K562 (cell line): ENCODE measurements around the gene PTTG1IP. TPM values are rescaled to one million over a fixed set of nuclear protein-coding genes. Genes with fewer than 3 reads are reported as not detected.

Experiments
- ARID1B ChIP-seq: fragments of 450-650 bp; IDR thresholded peaks from 2 replicates; pipeline ENCODE4 v1.6.1; 2016; ENCODE audit warnings: antibody characterized with exemption, mild to moderate bottlenecking, inconsistent platforms
- CHD1 ChIP-seq: fragments of 200-600 bp; sonication (generic); IDR thresholded peaks from one replicate; pipeline ENCODE4 v1.6.1; 2012; ENCODE audit warnings: mild to moderate bottlenecking, moderate library complexity, low read length, inconsistent platforms
- DIDO1 ChIP-seq: fragments of 450-650 bp; IDR thresholded peaks from 2 replicates; pipeline ENCODE4 v1.6.1; 2016; ENCODE audit warnings: low read depth, missing biosample characterization, missing genetic modification characterization
- FIP1L1 ChIP-seq: fragments of 200-400 bp; formaldehyde crosslinking; IDR thresholded peaks from 2 replicates; pipeline ENCODE4 v1.6.1; 2018; ENCODE audit warnings: mild to moderate bottlenecking, low read depth, low read length; ENCODE audit not compliant: poor library complexity, severe bottlenecking
- HLTF ChIP-seq: fragments of 450-650 bp; IDR thresholded peaks from 2 replicates; pipeline ENCODE4 v1.6.1; 2016
- NCOR1 ChIP-seq: fragments of 450-650 bp; IDR thresholded peaks from 2 replicates; pipeline ENCODE4 v1.6.1; 2016; ENCODE audit warnings: mild to moderate bottlenecking, moderate library complexity
- NELFE ChIP-seq: IDR thresholded peaks from 2 replicates; pipeline ENCODE4 v1.6.1; 2011; ENCODE audit warnings: mild to moderate bottlenecking; ENCODE audit not compliant: insufficient read depth, insufficient read length
- PHB2 ChIP-seq: fragments of 450-650 bp; IDR thresholded peaks from 2 replicates; pipeline ENCODE4 v1.6.1; 2017; ENCODE audit warnings: low read depth
- PHF21A ChIP-seq: fragments of 450-650 bp; IDR thresholded peaks from 2 replicates; pipeline ENCODE4 v1.6.1; 2017; ENCODE audit warnings: low read depth, borderline replicate concordance
- POLR2AphosphoS2 ChIP-seq: IDR thresholded peaks from 2 replicates; pipeline ENCODE4 v1.6.1; 2012; ENCODE audit warnings: low read length, improper control_type of control experiment
- RCOR1 ChIP-seq, 2 experiments: IDR thresholded peaks; 2 replicates each; pipeline ENCODE4 v1.6.1; 2012; ENCODE audit warnings: low read depth in 2 of 2, low read length in 2 of 2, borderline replicate concordance in 1 of 2, improper control_type of control experiment in 1 of 2
- SETDB1 ChIP-seq: IDR thresholded peaks from one replicate; pipeline ENCODE4 v1.6.1; 2012; ENCODE audit warnings: low read length, control low read depth, inconsistent platforms
- ZBTB5 ChIP-seq: fragments of 450-650 bp; IDR thresholded peaks from 2 replicates; pipeline ENCODE4 v1.6.1; 2017; ENCODE audit warnings: antibody characterized with exemption
- ZNF830 ChIP-seq: fragments of 250-450 bp; sonication (Bioruptor Pico); IDR thresholded peaks from 2 replicates; pipeline ENCODE4 v1.5.0; 2021; ENCODE audit warnings: mild to moderate bottlenecking
- polyA plus RNA-seq, 8 experiments: library from polyadenylated mRNA; depleted of rRNA in 4 of 8; stranded (reverse) in 5 of 8; unstranded in 3 of 8; fragments of >200 nt; fragmentation: Nextera tagmentation in 2 of 8; fragmentation: Illumina TruSeq in 1 of 8; extraction: Ambion mirVana in 2 of 8; extraction: Trizol in 1 of 8; gene quantifications; 2 replicates each; pipeline versions ENCODE4 v1.2.1 to v1.2.3, GENCODE V29; 2011 to 2014; ENCODE audit warnings: inconsistent platforms in 1 of 8, missing spikeins in 1 of 8
- total RNA-seq, 7 experiments: library from RNA; depleted of rRNA in 6 of 7; stranded (reverse); fragments of >200 nt in 6 of 7; fragmentation: Illumina TruSeq in 2 of 7; extraction: Trizol in 2 of 7; gene quantifications; 2 replicates each; pipeline versions ENCODE4 v1.2.1 to v1.2.3, GENCODE V29; 2011 to 2021; ENCODE audit warnings: low replicate concordance in 1 of 7
- TF ChIP-seq, protein P1 (sequence below): sonication (generic); formaldehyde crosslinking; IDR thresholded peaks from 2 replicates; pipeline ENCODE4 v1.8.1; 2023; ENCODE audit warnings: mild to moderate bottlenecking, missing genetic modification reagents, moderate library complexity
- TF ChIP-seq, protein P2 (sequence below): IDR thresholded peaks from 3 replicates; pipeline ENCODE4 v1.6.1; 2011; ENCODE audit warnings: borderline replicate concordance, mild to moderate bottlenecking; ENCODE audit not compliant: insufficient read length, insufficient read depth

Gene PTTG1IP
- total and polyA plus RNA-seq, 9 of the 15 experiments (the other 6 are each of a cell fraction or from before 2014, with no cell fraction given): 5.0 to 99.3 (median 82.4) TPM

GRCh38 chr21:44831227-44831860 is 42.1 kb downstream of the PTTG1IP start (continued):
- 0 out of 4 replicates have a peak, but pooled peaks of 1 of the 2 experiments have one; percentile 26 for TF ChIP-seq RCOR1 (IDR thresholded peaks at IDR 0.05; ENCODE audit: borderline replicate concordance in 1 of 2, low read depth in 2 of 2, low read length in 2 of 2)
- no peak for TF ChIP-seq HLTF
- no peak for TF ChIP-seq DIDO1 (tag)
- TF ChIP-seq, protein P1, sequence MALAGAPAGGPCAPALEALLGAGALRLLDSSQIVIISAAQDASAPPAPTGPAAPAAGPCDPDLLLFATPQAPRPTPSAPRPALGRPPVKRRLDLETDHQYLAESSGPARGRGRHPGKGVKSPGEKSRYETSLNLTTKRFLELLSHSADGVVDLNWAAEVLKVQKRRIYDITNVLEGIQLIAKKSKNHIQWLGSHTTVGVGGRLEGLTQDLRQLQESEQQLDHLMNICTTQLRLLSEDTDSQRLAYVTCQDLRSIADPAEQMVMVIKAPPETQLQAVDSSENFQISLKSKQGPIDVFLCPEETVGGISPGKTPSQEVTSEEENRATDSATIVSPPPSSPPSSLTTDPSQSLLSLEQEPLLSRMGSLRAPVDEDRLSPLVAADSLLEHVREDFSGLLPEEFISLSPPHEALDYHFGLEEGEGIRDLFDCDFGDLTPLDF (CRISPR knock-in tag): no peak
- 0 out of 2 replicates have a peak, but pooled peaks have one; percentile 10 for TF ChIP-seq NCOR1
- TF ChIP-seq PHF21A: no peak
- TF ChIP-seq CHD1: no peak
- TF ChIP-seq SETDB1: no peak
- no peak for TF ChIP-seq NELFE
- TF ChIP-seq ZBTB5: no peak
- TF ChIP-seq ARID1B: peak; percentile 36; the same call in 1 of the 2 replicates
- no peak for TF ChIP-seq ZNF830 (CRISPR knock-in tag)
- TF ChIP-seq FIP1L1: no peak
- TF ChIP-seq, protein P2, sequence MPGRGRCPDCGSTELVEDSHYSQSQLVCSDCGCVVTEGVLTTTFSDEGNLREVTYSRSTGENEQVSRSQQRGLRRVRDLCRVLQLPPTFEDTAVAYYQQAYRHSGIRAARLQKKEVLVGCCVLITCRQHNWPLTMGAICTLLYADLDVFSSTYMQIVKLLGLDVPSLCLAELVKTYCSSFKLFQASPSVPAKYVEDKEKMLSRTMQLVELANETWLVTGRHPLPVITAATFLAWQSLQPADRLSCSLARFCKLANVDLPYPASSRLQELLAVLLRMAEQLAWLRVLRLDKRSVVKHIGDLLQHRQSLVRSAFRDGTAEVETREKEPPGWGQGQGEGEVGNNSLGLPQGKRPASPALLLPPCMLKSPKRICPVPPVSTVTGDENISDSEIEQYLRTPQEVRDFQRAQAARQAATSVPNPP: no peak
- TF ChIP-seq PHB2: no peak
- no peak for TF ChIP-seq POLR2AphosphoS2
